HCT116 (cell line): ENCODE measurements around the gene FRAS1. TPM values are rescaled to one million over a fixed set of nuclear protein-coding genes. Genes with fewer than 3 reads are reported as not detected.

Source experiments
- ATAC-seq: fragments of 200-7000 bp; cut with Tn5 transposase; 2 replicates; pipeline ENCODE4 v1.9.1; 2020; ENCODE audit warnings: mild to moderate bottlenecking, moderate library complexity
- BruUV-seq: library from RNA; stranded (reverse); fragments of 400-500 nt; replicated peaks from 2 replicates; lab custom pipeline; 2021; lab: Mats Ljungman, UMichigan
- CTCF ChIA-PET: fragments of 300-600 bp; sonication (Branson Sonifier 250); formaldehyde crosslinking; loops from one replicate; lab custom pipeline; 2021; ENCODE audit warnings: antibody characterized with exemption; lab: Charles Lee
- POLR2A ChIA-PET: fragments of 300-600, 350-600 bp; sonication (Branson Sonifier 250); formaldehyde crosslinking; loops from one replicate; lab custom pipeline; 2021; ENCODE audit warnings: antibody characterized with exemption; lab: Charles Lee
- RAD21 ChIA-PET, 2 experiments: fragments of 300-600 bp; sonication (Branson Sonifier 250); formaldehyde crosslinking; loops; one replicate each; lab custom pipeline; 2023; ENCODE audit warnings: low total read pairs in 2 of 2; ENCODE audit not compliant: uncharacterized antibody in 2 of 2, unreplicated experiment in 2 of 2, low non-redundant PET in 1 of 2; lab: Charles Lee
- DNase-seq: peaks from one replicate; pipeline ENCODE4 v3.0.0-alpha.2; 2010; ENCODE audit warnings: low read depth, low spot score
- H2AFZ ChIP-seq: fragments of 200-600 bp; shearing (Covaris generic), sonication (generic); 2 replicates; pipeline ENCODE4 v1.6.1; 2017; ENCODE audit warnings: low read depth, mixed run types, mixed read lengths, antibody characterized with exemption, low read length; ENCODE audit not compliant: poor library complexity, severe bottlenecking
- H3K27ac ChIP-seq: 2 replicates; pipeline ENCODE4 v1.5.1; 2012; ENCODE audit warnings: low read depth, low read length
- H3K27me3 ChIP-seq: fragments of 200-600 bp; sonication (generic); 2 replicates; pipeline ENCODE4 v1.6.1; 2016; ENCODE audit warnings: mixed run types, low read length, mixed read lengths; ENCODE audit not compliant: insufficient read depth
- H3K36me3 ChIP-seq, 2 experiments: fragments of 200-500 bp in 1 of 2; fragments of 200-600 bp in 1 of 2; sonication (Bioruptor generic) in 1 of 2; sonication (generic) in 1 of 2; 2 replicates each; pipeline versions ENCODE4 v1.5.1 to v1.6.1; 2014 to 2016; ENCODE audit warnings: low read length in 2 of 2, inconsistent platforms in 1 of 2, mixed read lengths in 1 of 2, mixed run types in 1 of 2; ENCODE audit not compliant: insufficient read depth in 2 of 2, control insufficient read depth in 1 of 2
- H3K4me1 ChIP-seq, 2 experiments: fragments of 200-600 bp in 1 of 2; sonication (generic) in 1 of 2; 2 replicates each; pipeline versions ENCODE4 v1.5.1 to v1.6.1; 2012 to 2017; ENCODE audit warnings: low read length in 2 of 2, inconsistent platforms in 1 of 2, mild to moderate bottlenecking in 1 of 2, mixed read lengths in 1 of 2, mixed run types in 1 of 2, moderate library complexity in 1 of 2; ENCODE audit not compliant: insufficient read depth in 2 of 2, control insufficient read depth in 1 of 2
- H3K4me2 ChIP-seq: fragments of 200-600 bp; sonication (generic); 2 replicates; pipeline ENCODE4 v1.6.1; 2017; ENCODE audit warnings: mixed run types, low read length, mixed read lengths
- H3K4me3 ChIP-seq, 2 experiments: fragments of 200-600 bp in 1 of 2; sonication (generic) in 1 of 2; replicated peaks in 1 of 2; 2 replicates each; pipeline ENCODE4 v1.5.1; 2011 to 2016; ENCODE audit warnings: low read length in 2 of 2, control low read depth in 1 of 2, low read depth in 1 of 2, mild to moderate bottlenecking in 1 of 2, mixed read lengths in 1 of 2, mixed run types in 1 of 2
- H3K79me2 ChIP-seq: fragments of 200-600 bp; sonication (generic); 2 replicates; pipeline ENCODE4 v1.6.1; 2017; ENCODE audit warnings: mild to moderate bottlenecking, mixed run types, low read length, moderate library complexity, mixed read lengths; ENCODE audit not compliant: insufficient read depth
- H3K9ac ChIP-seq: fragments of 200-600 bp; sonication (generic); 2 replicates; pipeline ENCODE4 v1.6.1; 2016; ENCODE audit warnings: low read length, mixed read lengths
- H3K9me2 ChIP-seq: fragments of 200-600 bp; sonication (generic), shearing (Covaris generic); 2 replicates; pipeline ENCODE4 v1.6.1; 2017; ENCODE audit warnings: mixed run types, mild to moderate bottlenecking, moderate library complexity; ENCODE audit not compliant: insufficient read depth
- H3K9me3 ChIP-seq, 2 experiments: fragments of 200-500 bp in 1 of 2; fragments of 200-600 bp in 1 of 2; sonication (Bioruptor generic) in 1 of 2; sonication (generic) in 1 of 2; 2 replicates each; pipeline ENCODE4 v1.6.1; 2014 to 2017; ENCODE audit warnings: low read length in 2 of 2, mixed read lengths in 2 of 2, inconsistent platforms in 1 of 2, low read depth in 1 of 2, mild to moderate bottlenecking in 1 of 2, mixed run types in 1 of 2, moderate library complexity in 1 of 2; ENCODE audit not compliant: control insufficient read depth in 1 of 2, insufficient read depth in 1 of 2
- H4K20me1 ChIP-seq: fragments of 200-600 bp; sonication (generic), shearing (Covaris generic); 2 replicates; pipeline ENCODE4 v1.6.1; 2017; ENCODE audit warnings: mixed run types, mild to moderate bottlenecking, moderate library complexity; ENCODE audit not compliant: insufficient read depth
- CEBPB ChIP-seq: IDR thresholded peaks from 2 replicates; pipeline ENCODE4 v1.6.1; 2012; ENCODE audit warnings: low read depth
- ELF1 ChIP-seq: IDR thresholded peaks from 2 replicates; pipeline ENCODE4 v1.6.1; 2012; ENCODE audit warnings: low read depth, borderline replicate concordance
- SP1 ChIP-seq: IDR thresholded peaks from 2 replicates; pipeline ENCODE4 v1.6.1; 2012; ENCODE audit warnings: low read depth
- TCF7L2 ChIP-seq: IDR thresholded peaks from 2 replicates; pipeline ENCODE4 v1.7.0; 2011; ENCODE audit warnings: borderline replicate concordance, inconsistent platforms; ENCODE audit not compliant: insufficient read depth, insufficient read length; ENCODE audit errors: extremely low read depth
- ZFX ChIP-seq: fragments of 450-650 bp; IDR thresholded peaks from 2 replicates; pipeline ENCODE4 v1.6.1; 2017
- intact Hi-C: fragments of 100-400 bp; cut with micrococcal nuclease; formaldehyde crosslinking; loops from 2 replicates; pipeline ENCODE4 v1.10.0; 2022
- total RNA-seq: library from RNA; stranded (reverse); gene quantifications from one replicate; pipeline ENCODE4 v1.2.1, GENCODE V29; 2021; ENCODE audit not compliant: unreplicated experiment
- TF ChIP-seq, protein P1 (sequence below): IDR thresholded peaks from 2 replicates; pipeline ENCODE4 v1.6.1; 2011; ENCODE audit warnings: mild to moderate bottlenecking, low read length, moderate library complexity; ENCODE audit not compliant: insufficient replicate concordance; ENCODE audit errors: extremely low read depth
- TF ChIP-seq, protein P2 (sequence below): IDR thresholded peaks from 2 replicates; pipeline ENCODE4 v1.6.1; 2012; ENCODE audit warnings: low read depth

FRAS1 gene
- total RNA-seq, 1 experiment from 2014 or later, result 33.5 TPM

DNA sequence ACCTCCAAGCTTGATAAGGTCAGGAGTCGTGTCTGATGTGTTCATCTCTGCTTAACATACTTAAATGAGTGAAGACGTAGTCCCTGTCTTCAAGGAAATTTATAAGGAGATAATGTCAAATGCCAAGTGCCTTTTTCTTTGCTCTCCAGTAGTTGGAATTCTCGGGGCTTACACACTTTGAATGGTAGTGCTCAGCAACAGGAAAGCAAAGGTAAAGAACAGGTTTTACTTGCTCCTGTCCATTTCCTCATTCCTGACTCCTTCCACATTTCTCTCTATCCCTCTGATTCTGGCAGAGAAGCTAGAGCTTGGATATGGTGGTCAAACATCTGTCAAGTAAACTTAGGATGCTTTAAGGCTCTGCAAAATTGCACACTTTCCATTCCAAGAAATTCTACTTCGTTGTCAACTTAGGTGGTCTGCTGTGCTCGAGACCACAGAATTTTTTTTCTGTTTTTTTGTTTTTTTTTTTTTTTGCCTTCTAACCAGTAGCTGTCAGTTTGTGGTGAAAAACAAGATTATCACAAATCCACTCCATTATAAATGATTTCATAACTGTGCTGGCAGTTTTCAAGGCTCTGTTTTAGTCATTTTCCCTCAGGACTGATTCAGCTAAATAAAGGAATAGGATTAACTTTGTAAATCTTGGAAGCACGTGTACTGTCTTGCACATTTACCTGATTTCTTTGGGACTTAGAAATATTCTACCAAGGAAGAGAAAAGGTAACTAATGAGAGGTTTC, 313.7 kb downstream of the FRAS1 start:
- Histone ChIP-seq H3K4me1 (peaks cover 0 to 8% of the 10 kb centered on the region in 2 experiments; a peak in 1 of 4 replicates), H3K9ac (no peak overlapping the region), H4K20me1 (no peaks in the 10 kb centered on the region), H3K27ac (no peak overlapping the region), H3K9me2 (no peaks in the 10 kb centered on the region), H3K79me2 (no peaks in the 10 kb centered on the region), H3K4me2 (peak overlapping the region; percentile 16; the same call in 1 of the 2 replicates), H3K9me3 (no peaks in the 10 kb centered on the region), H2AFZ (no peak overlapping the region), H3K27me3 (no peaks in the 10 kb centered on the region), H3K36me3 (peaks cover 0 to 2% of the 10 kb centered on the region in 2 experiments; a peak in 1 of 4 replicates), H3K4me3 (no peak overlapping the region)
- no TSS peak for BruUV-seq
- POLR2A ChIA-PET, result no interaction called here
- RAD21 ChIA-PET, result no interaction called here
- ATAC-seq, result no peak
- peak; percentile 18; the same call in 1 of the 2 replicates for TF ChIP-seq ELF1
- TF ChIP-seq SP1, result peak; percentile 19; the same call in 1 of the 2 replicates
- TF ChIP-seq, protein P1, sequence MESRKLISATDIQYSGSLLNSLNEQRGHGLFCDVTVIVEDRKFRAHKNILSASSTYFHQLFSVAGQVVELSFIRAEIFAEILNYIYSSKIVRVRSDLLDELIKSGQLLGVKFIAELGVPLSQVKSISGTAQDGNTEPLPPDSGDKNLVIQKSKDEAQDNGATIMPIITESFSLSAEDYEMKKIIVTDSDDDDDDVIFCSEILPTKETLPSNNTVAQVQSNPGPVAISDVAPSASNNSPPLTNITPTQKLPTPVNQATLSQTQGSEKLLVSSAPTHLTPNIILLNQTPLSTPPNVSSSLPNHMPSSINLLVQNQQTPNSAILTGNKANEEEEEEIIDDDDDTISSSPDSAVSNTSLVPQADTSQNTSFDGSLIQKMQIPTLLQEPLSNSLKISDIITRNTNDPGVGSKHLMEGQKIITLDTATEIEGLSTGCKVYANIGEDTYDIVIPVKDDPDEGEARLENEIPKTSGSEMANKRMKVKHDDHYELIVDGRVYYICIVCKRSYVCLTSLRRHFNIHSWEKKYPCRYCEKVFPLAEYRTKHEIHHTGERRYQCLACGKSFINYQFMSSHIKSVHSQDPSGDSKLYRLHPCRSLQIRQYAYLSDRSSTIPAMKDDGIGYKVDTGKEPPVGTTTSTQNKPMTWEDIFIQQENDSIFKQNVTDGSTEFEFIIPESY, result no peak
- CTCF ChIA-PET, result no interaction called here
- intact Hi-C loops, result no loop called here
- DNase-seq, result no peak

DNA sequence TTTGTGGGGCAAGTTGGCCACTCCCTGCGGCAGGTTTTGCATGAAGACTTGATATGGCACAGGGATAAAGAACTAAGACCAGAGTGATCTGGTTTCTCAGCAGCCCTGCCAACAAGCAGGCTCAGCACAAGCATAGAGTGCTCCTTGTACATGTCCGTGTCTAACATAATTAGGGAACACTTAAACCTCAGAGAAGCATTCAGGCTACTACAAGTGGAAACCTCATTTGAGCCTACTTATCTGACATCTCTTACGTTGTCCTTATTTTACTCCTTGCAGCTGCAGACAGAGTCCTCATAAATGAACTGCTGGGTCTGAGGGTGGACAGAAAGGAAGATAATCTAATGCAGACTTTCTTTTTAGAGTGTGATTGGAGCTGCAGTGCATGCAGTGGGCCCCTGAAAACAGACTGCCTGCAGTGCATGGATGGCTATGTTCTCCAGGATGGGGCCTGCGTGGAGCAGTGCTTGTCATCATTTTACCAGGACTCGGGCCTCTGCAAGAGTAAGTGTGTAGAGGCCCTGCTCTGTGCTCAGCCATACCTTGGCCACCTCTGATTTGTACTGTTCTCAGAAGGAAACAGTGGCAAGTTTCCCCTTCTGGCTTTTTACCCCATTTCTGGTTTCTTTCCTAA, 315.3 kb downstream of the FRAS1 start:
- DNase-seq (no peak), ATAC-seq (no peak)
- Histone ChIP-seq H3K79me2 (no peaks in the 10 kb centered on the region), H3K9ac (no peak overlapping the region), H3K27me3 (no peaks in the 10 kb centered on the region), H3K27ac (no peak overlapping the region), H3K4me2 (no peak overlapping the region), H3K9me3 (no peaks in the 10 kb centered on the region), H3K9me2 (no peaks in the 10 kb centered on the region), H4K20me1 (no peaks in the 10 kb centered on the region), H3K36me3 (peaks cover 0 to 2% of the 10 kb centered on the region in 2 experiments; a peak in 1 of 4 replicates), H2AFZ (no peak overlapping the region), H3K4me3 (no peak overlapping the region), H3K4me1 (peaks cover 0 to 8% of the 10 kb centered on the region in 2 experiments; a peak in 1 of 4 replicates)
- RAD21 ChIA-PET, result interaction anchor here in 1 of 2 experiments (0.6 kb wide), 1 partner anchor 313 kb away, joined by 3 read pairs; no protein-coding TSS in a partner anchor
- POLR2A ChIA-PET, result no interaction called here
- intact Hi-C loops, result no loop called here
- CTCF ChIA-PET, result no interaction called here
- TF ChIP-seq, protein P2, sequence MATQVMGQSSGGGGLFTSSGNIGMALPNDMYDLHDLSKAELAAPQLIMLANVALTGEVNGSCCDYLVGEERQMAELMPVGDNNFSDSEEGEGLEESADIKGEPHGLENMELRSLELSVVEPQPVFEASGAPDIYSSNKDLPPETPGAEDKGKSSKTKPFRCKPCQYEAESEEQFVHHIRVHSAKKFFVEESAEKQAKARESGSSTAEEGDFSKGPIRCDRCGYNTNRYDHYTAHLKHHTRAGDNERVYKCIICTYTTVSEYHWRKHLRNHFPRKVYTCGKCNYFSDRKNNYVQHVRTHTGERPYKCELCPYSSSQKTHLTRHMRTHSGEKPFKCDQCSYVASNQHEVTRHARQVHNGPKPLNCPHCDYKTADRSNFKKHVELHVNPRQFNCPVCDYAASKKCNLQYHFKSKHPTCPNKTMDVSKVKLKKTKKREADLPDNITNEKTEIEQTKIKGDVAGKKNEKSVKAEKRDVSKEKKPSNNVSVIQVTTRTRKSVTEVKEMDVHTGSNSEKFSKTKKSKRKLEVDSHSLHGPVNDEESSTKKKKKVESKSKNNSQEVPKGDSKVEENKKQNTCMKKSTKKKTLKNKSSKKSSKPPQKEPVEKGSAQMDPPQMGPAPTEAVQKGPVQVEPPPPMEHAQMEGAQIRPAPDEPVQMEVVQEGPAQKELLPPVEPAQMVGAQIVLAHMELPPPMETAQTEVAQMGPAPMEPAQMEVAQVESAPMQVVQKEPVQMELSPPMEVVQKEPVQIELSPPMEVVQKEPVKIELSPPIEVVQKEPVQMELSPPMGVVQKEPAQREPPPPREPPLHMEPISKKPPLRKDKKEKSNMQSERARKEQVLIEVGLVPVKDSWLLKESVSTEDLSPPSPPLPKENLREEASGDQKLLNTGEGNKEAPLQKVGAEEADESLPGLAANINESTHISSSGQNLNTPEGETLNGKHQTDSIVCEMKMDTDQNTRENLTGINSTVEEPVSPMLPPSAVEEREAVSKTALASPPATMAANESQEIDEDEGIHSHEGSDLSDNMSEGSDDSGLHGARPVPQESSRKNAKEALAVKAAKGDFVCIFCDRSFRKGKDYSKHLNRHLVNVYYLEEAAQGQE, result no peak
- TF ChIP-seq CEBPB (no peak), SP1 (no peak), TCF7L2 (no peak), ZFX (no peak)
- TF ChIP-seq, protein P1, result no peak
- BruUV-seq, result no TSS peak
